Mucosa of rectum (tissue), 2 donors: Measurements from ENCODE around the gene GPR65.

Source experiments
- H3K27ac ChIP-seq, 2 donors: one replicate each; pipeline ENCODE4 v1.7.0; 2013; ENCODE audit warnings: inconsistent platforms in 2 of 2, low read depth in 2 of 2, low read length in 2 of 2
- H3K27me3 ChIP-seq, 2 donors: one replicate each; pipeline ENCODE4 v1.7.0; 2013; ENCODE audit warnings: low read length in 2 of 2; ENCODE audit not compliant: control insufficient read depth in 2 of 2, insufficient read depth in 2 of 2
- H3K36me3 ChIP-seq, 2 donors: one replicate each; pipeline ENCODE4 v1.7.0; 2013; ENCODE audit warnings: low read length in 2 of 2; ENCODE audit not compliant: control insufficient read depth in 2 of 2, insufficient read depth in 2 of 2
- H3K4me1 ChIP-seq, 2 donors: one replicate each; pipeline ENCODE4 v1.7.0; 2013; ENCODE audit warnings: low read length in 2 of 2, mild to moderate bottlenecking in 1 of 2; ENCODE audit not compliant: control insufficient read depth in 2 of 2, insufficient read depth in 2 of 2
- H3K4me3 ChIP-seq, 2 donors: one replicate each; pipeline ENCODE4 v1.7.0; 2013; ENCODE audit warnings: low read length in 2 of 2
- H3K9ac ChIP-seq, 2 donors: one replicate each; pipeline ENCODE4 v1.7.0; 2013; ENCODE audit warnings: low read length in 2 of 2, low read depth in 1 of 2, mild to moderate bottlenecking in 1 of 2
- H3K9me3 ChIP-seq, 2 donors: one replicate each; pipeline ENCODE4 v1.7.0; 2013; ENCODE audit warnings: low read length in 2 of 2; ENCODE audit not compliant: control insufficient read depth in 2 of 2
- donor health status: healthy.
- donor health status: Normal muscosa, but diverticular disease.

Gene GPR65, protein sequence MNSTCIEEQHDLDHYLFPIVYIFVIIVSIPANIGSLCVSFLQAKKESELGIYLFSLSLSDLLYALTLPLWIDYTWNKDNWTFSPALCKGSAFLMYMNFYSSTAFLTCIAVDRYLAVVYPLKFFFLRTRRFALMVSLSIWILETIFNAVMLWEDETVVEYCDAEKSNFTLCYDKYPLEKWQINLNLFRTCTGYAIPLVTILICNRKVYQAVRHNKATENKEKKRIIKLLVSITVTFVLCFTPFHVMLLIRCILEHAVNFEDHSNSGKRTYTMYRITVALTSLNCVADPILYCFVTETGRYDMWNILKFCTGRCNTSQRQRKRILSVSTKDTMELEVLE

DNA sequence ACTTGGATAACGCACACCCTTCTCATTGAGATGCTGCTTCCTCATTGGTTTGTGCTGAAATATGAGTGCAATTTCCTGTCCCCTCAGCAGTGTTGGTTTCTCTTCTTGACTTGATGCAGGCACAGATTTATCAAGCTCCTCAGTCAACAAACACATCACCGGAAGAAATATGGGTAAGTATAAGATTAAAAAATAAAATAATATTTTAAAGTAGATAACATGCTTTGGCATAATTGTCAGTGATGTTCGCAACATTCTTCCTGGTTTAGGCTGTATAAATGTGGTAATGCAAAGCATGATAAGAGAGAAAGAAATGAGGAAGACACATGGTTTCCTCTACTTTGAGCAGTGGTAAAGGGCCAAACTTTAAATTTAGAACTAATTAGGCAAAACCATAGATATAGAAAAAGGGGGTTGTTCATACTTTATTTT is at the start of gene GPR65:
GPR65 (plus strand) TSS at position 86 of the 432 bp plus-strand sequence. CDS start 5,713 bp downstream, outside the sequence.
- Histone ChIP-seq H3K9ac (peak within 1 kb of the TSS in 1 of 2 donors; percentile 60), H3K27me3 (no peaks in the 10 kb centered on the region), H3K27ac (peak within 1 kb of the TSS; percentile 67 to 72), H3K36me3 (no peaks in the 10 kb centered on the region), H3K4me1 (peaks cover 0 to 2% of the 10 kb centered on the region in 2 donors), H3K9me3 (no peaks in the 10 kb centered on the region), H3K4me3 (peak within 1 kb of the TSS in 1 of 2 donors; percentile 69)

DNA sequence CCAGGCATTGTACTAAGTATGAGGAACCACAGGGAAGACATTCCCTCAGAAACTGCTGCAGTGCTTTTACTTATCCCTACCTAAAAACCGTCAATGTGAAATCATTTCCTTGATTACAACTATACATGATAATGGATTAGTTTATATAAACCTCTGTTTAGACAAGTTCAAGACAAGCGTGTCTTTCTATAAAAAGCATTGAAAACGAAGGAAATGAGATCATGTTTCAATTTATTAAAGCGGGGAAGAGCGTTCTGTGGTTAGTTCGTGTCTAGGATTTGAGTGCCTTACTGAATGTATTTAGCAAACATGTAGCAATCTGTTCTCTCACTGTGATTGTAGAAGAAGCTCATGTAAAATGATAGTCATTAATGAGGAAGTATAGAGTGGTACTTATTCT is 49.4 kb upstream of the GPR65 start:
- Histone ChIP-seq H3K4me1 (no peaks in the 10 kb centered on the region), H3K9me3 (no peaks in the 10 kb centered on the region), H3K36me3 (no peaks in the 10 kb centered on the region), H3K27me3 (no peaks in the 10 kb centered on the region), H3K4me3 (no peak overlapping the region), H3K27ac (no peak overlapping the region), H3K9ac (no peak overlapping the region)

DNA sequence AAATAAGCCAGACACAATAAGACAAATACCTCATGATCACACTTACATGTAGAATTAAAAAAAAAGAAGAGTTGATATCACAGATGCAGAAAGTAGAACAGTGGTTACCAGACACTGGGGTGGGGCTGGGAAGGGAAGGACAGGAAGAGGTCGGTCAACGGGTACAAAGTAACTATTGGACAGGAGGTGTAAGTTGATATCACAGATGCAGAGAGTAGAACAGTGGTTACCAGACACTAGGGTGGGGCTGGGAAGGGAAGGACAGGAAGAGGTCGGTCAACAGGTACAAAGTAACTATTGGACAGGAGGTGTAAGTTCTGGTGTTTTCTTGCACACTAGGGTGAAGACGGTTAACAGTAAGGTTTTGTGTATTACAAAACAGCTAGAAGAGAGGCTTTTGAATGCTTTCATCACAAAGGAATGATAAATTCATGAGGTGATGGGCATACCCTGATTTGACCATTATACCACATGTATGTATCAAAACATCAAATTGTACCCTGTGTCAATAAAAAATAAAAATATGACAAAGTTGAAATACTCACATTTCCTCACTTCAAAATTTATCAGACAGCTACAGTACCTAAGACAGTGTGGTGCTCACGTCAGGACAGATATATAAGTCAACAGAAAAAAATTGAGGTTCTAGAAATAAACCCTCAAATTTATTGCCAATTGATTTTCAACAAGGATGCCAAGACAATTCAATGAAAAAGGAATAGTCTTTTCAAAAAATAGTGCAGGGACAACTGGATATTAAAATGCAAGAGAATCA is 44.7 kb upstream of the GPR65 start:
- no peaks in the 10 kb centered on the region for H3K9me3 ChIP-seq
- no peaks in the 10 kb centered on the region for H3K27me3 ChIP-seq
- H3K36me3 ChIP-seq: peaks cover 10% of the 10 kb centered on the region in 2 donors
- H3K4me1 ChIP-seq: no peaks in the 10 kb centered on the region
- no peak overlapping the region for H3K9ac ChIP-seq
- H3K27ac ChIP-seq: no peak overlapping the region
- no peak overlapping the region for H3K4me3 ChIP-seq

DNA sequence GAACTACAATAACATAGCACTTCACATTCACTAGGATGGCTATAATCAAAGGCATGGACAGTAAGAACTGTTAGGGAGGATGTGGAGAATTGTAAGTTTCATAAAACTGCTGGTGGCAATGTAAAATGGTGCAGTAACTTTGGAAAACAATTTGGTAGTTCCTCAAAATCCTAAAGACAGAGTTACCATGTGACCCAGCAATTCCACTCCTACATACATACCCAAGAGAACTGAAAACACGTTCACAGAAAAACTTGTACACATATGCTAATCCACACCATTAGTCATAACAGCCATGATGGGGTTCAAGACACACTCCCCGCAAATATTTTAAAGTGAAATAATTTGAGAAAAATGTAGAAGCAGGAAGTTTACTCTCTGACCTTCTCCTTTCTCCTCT is 43.7 kb upstream of the GPR65 start:
- peaks cover 0 to 3% of the 10 kb centered on the region in 2 donors for H3K4me1 ChIP-seq
- H3K27me3 ChIP-seq: no peaks in the 10 kb centered on the region
- no peak overlapping the region for H3K27ac ChIP-seq
- H3K9me3 ChIP-seq: no peaks in the 10 kb centered on the region
- no peak overlapping the region for H3K9ac ChIP-seq
- H3K4me3 ChIP-seq: no peak overlapping the region
- H3K36me3 ChIP-seq: peaks cover 10% of the 10 kb centered on the region in 2 donors

DNA sequence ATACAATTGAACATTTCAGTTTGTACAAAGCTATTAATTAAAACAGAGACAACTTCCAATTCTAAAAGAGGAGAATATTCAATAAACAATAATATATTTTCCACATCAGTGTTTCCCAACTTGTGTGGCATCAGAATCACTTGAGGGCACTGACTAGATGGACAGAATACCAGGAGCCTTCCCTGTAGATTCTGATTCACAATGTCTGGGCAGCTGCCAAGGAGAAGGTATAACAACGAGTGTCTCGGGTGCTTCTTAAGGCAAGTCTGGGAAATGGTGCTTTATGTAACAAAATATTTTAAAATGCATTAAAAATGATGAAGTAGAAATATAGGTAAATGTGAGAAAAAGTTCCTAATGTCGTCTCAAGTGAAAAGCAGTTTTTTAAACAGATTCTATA is 38.1 kb upstream of the GPR65 start:
- Histone ChIP-seq H3K4me1 (peaks cover 0 to 3% of the 10 kb centered on the region in 2 donors), H3K9ac (no peak overlapping the region)

DNA sequence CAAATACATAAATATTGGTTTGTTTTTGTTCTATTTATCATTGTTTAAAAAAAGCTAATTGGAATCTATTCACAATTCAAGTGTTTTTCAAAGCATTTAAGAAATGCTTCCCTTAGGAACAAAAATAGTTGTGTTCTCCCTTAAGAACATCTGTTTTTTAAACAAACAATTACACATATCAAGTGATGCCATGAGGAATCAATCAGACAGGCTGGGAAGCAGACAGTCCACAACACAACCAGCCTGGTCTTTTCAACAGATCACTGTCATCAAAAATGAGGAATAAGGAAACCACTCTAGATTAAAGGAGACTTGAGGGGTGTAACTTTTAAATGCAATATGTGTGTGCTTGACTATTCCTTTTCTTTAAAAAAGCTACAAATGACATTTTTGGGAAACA is 37.4 kb upstream of the GPR65 start:
- Histone ChIP-seq H3K36me3 (peaks cover 6 to 15% of the 10 kb centered on the region in 2 donors), H3K4me1 (peaks cover 0 to 3% of the 10 kb centered on the region in 2 donors)

More for the DNA sequence above, 38.1 kb upstream of the GPR65 start:
- Histone ChIP-seq H3K36me3 (peaks cover 9 to 19% of the 10 kb centered on the region in 2 donors), H3K4me3 (no peak overlapping the region), H3K27me3 (no peaks in the 10 kb centered on the region), H3K27ac (no peak overlapping the region), H3K9me3 (no peaks in the 10 kb centered on the region)

DNA sequence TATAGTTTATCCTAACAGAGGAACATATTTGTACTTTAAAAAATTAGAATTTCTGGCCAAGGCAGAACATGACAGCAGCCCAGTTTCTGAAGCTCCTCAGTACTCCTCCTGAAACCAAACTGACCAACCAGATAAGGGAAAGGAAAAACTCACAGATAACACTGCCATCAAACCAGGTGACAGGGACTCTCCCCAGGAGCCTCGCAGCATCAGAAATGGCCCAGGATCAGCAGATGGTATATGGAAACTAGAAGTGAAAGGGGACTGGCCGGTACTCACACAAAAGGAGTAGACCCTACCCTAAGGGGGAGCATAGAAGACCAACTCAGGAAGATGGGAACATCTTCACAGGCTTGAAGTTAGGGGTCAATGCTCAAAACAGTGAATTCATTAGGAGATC is 33.9 kb upstream of the GPR65 start:
- H3K27ac ChIP-seq: no peak overlapping the region
- peaks cover 0 to under 1% of the 10 kb centered on the region in 2 donors for H3K4me1 ChIP-seq
- no peak overlapping the region for H3K9ac ChIP-seq
- peaks cover 0 to 13% of the 10 kb centered on the region in 2 donors for H3K36me3 ChIP-seq
- no peaks in the 10 kb centered on the region for H3K9me3 ChIP-seq
- no peaks in the 10 kb centered on the region for H3K27me3 ChIP-seq
- no peak overlapping the region for H3K4me3 ChIP-seq

More for the DNA sequence above, 37.4 kb upstream of the GPR65 start:
- Histone ChIP-seq H3K27ac (no peak overlapping the region), H3K4me3 (no peak overlapping the region), H3K9me3 (no peaks in the 10 kb centered on the region), H3K27me3 (no peaks in the 10 kb centered on the region), H3K9ac (no peak overlapping the region)

DNA sequence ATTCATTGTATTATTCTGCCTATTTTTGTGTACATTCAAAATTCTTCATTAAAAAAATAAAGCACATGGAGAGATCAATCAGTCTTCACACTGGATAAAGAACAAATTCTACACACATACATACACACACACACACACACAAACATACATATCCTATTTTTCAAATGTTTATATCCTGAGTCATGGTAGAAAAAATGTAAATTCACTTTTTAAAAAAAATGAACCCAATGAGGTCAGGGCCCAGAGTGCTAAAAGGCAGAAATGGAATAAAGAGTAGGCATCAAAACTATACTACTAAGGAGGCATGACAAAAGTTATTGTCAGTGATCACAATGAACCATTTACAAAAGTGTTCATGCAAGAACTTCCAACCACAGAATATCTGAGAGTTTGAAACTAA is 29.3 kb upstream of the GPR65 start:
- Histone ChIP-seq H3K9me3 (no peaks in the 10 kb centered on the region), H3K36me3 (peaks cover 0 to 7% of the 10 kb centered on the region in 2 donors), H3K27me3 (no peaks in the 10 kb centered on the region), H3K4me3 (no peak overlapping the region), H3K4me1 (no peaks in the 10 kb centered on the region), H3K27ac (no peak overlapping the region), H3K9ac (no peak overlapping the region)

DNA sequence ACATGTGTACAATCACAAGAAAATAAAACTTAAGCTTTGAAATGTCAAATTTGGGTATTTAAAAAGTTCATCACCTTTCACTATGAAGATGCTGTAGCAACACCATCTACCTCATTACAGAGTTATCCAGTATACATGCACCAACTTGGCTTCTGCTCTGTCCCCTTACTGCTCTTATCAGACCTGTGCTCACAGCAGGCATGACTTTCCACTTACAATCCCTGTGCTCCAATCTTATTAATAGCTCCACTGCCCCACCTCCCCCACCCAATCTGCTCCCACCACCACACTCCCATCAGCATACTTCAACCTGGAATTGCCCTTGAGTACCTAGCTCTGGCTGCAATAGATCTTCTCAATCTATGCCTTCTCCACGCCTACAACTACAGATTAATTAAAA is 25.2 kb upstream of the GPR65 start:
- Histone ChIP-seq H3K4me1 (no peaks in the 10 kb centered on the region), H3K27me3 (no peaks in the 10 kb centered on the region), H3K36me3 (peaks cover 0 to 9% of the 10 kb centered on the region in 2 donors), H3K4me3 (no peak overlapping the region), H3K27ac (no peak overlapping the region), H3K9ac (no peak overlapping the region), H3K9me3 (no peaks in the 10 kb centered on the region)
